Measurements from ENCODE around the gene TAF4.

DNA sequence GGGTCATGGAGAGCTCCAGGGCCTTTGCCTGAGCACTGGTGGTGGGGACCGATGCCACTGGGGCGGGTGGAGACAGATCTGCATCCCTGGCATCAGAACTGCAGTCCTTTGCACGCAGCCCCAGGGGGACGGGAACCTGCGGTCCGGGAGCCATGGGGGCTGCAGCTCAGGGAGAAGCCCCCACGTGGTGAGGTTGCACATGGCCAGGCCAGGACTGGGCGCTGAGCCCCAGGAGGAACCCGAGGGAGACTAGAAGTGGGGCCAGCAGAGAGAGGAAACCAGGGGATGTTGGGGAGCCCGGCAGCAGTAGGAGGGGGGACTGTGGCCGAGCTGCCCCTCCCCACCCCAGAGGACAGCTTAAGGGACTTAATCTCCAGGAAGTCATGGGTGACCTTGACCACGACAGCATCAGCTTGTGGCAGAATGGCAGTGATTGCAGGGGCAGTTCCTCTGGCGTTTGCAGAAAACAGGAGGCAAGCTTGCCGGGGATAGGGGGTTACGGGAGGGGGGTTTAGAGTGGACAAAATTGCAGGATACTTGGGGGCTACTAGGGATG lies 38.6 kb upstream of the TAF4 start:
- no peak for TF ChIP-seq CTCF (IDR thresholded peaks at IDR 0.05)
- TF ChIP-seq POLR2AphosphoS5 (IDR thresholded peaks at IDR 0.05): no peak
- TF ChIP-seq POLR2A (IDR thresholded peaks at IDR 0.05): no peak

All from sigmoid colon (tissue), 4 donors.